OCI-LY1 (cell line): ENCODE measurements around the gene PPARGC1A.

Experiments
- H2AFZ ChIP-seq: fragments of 200-600 bp; sonication (generic), shearing (Covaris generic); 2 replicates; pipeline ENCODE4 v1.6.0; 2014; ENCODE audit warnings: antibody characterized with exemption, mild to moderate bottlenecking, low read length
- H3F3A ChIP-seq: fragments of 200-600 bp; sonication (generic), shearing (Covaris generic); 2 replicates; pipeline ENCODE4 v1.6.0; 2014; ENCODE audit warnings: mild to moderate bottlenecking, antibody characterized with exemption, low read length, moderate library complexity; ENCODE audit not compliant: insufficient read depth
- H3K27ac ChIP-seq: fragments of 200-600 bp; sonication (generic); 2 replicates; pipeline ENCODE4 v1.5.1; 2014; ENCODE audit warnings: low read length, mixed run types, mild to moderate bottlenecking, low read depth; ENCODE audit not compliant: poor library complexity, severe bottlenecking
- H3K27me3 ChIP-seq: fragments of 200-600 bp; sonication (generic); 2 replicates; pipeline ENCODE4 v1.6.0; 2014; ENCODE audit warnings: antibody characterized with exemption, mild to moderate bottlenecking, low read length, moderate library complexity; ENCODE audit not compliant: insufficient read depth
- H3K36me3 ChIP-seq: fragments of 200-600 bp; sonication (generic); 2 replicates; pipeline ENCODE4 v1.6.1; 2014; ENCODE audit warnings: mild to moderate bottlenecking, antibody characterized with exemption, low read length, moderate library complexity, mixed read lengths; ENCODE audit not compliant: insufficient read depth
- H3K4me1 ChIP-seq: fragments of 200-600 bp; sonication (generic); 2 replicates; pipeline ENCODE4 v1.5.1; 2014; ENCODE audit warnings: mild to moderate bottlenecking, low read length, moderate library complexity; ENCODE audit not compliant: insufficient read depth, severe bottlenecking
- H3K4me2 ChIP-seq: fragments of 200-600 bp; sonication (generic), shearing (Covaris generic); 2 replicates; pipeline ENCODE4 v1.6.1; 2014; ENCODE audit warnings: low read length
- H3K4me3 ChIP-seq: fragments of 200-600 bp; sonication (generic); 2 replicates; pipeline ENCODE4 v1.5.1; 2014; ENCODE audit warnings: low read length, low read depth, mild to moderate bottlenecking, mixed read lengths; ENCODE audit not compliant: poor library complexity, severe bottlenecking
- H3K79me2 ChIP-seq: fragments of 200-600 bp; shearing (Covaris generic); 2 replicates; pipeline ENCODE4 v1.6.1; 2016; ENCODE audit warnings: mixed run types, low read length, mixed read lengths; ENCODE audit not compliant: insufficient read depth
- H3K9ac ChIP-seq: fragments of 200-600 bp; sonication (generic), shearing (Covaris generic); 2 replicates; pipeline ENCODE4 v1.6.1; 2014; ENCODE audit warnings: mild to moderate bottlenecking, low read length, mixed read lengths
- H3K9me2 ChIP-seq: fragments of 200-600 bp; sonication (generic), shearing (Covaris generic); 2 replicates; pipeline ENCODE4 v1.6.1; 2014; ENCODE audit warnings: low read depth, mild to moderate bottlenecking, low read length, mixed read lengths
- H3K9me3 ChIP-seq: fragments of 200-600 bp; shearing (Covaris generic); 2 replicates; pipeline ENCODE4 v1.6.1; 2014; ENCODE audit warnings: low read length, mixed read lengths
- H4K20me1 ChIP-seq: fragments of 200-600 bp; sonication (generic), shearing (Covaris generic); 2 replicates; pipeline ENCODE4 v1.6.0; 2016; ENCODE audit warnings: mild to moderate bottlenecking, low read length; ENCODE audit not compliant: insufficient read depth
- CTCF ChIP-seq: fragments of 200-600 bp; sonication (generic), shearing (Covaris generic); IDR thresholded peaks from 2 replicates; pipeline ENCODE4 v1.5.1; 2017; ENCODE audit warnings: mild to moderate bottlenecking, antibody characterized with exemption, low read length, moderate library complexity, mixed read lengths
- EZH2 ChIP-seq: fragments of 200-600 bp; sonication (generic), shearing (Covaris generic); IDR thresholded peaks from 2 replicates; pipeline ENCODE4 v1.8.0; 2017; ENCODE audit warnings: borderline replicate concordance, mixed run types, mild to moderate bottlenecking, antibody characterized with exemption, low read length, moderate library complexity, mixed read lengths

The PPARGC1A gene

GRCh38 chr4:23897564-23898109 is 7.8 kb upstream of the PPARGC1A start:
- no peak overlapping the region for H3K4me3 ChIP-seq
- H3K4me1 ChIP-seq, result no peaks in the 10 kb centered on the region
- no peaks in the 10 kb centered on the region for H3K27me3 ChIP-seq
- no peaks in the 10 kb centered on the region for H3K36me3 ChIP-seq
- no peaks in the 10 kb centered on the region for H3F3A ChIP-seq
- H3K9me3 ChIP-seq, result no peaks in the 10 kb centered on the region
- no peak overlapping the region for H3K9ac ChIP-seq
- H3K79me2 ChIP-seq, result no peaks in the 10 kb centered on the region
- no peaks in the 10 kb centered on the region for H4K20me1 ChIP-seq
- no peak overlapping the region for H3K4me2 ChIP-seq
- H2AFZ ChIP-seq, result no peak overlapping the region
- H3K9me2 ChIP-seq, result no peaks in the 10 kb centered on the region
- no peak overlapping the region for H3K27ac ChIP-seq
- TF ChIP-seq CTCF (no peak), EZH2 (no peak)

- H3K4me2 ChIP-seq, result no peak overlapping the region
- no peak overlapping the region for H2AFZ ChIP-seq
- TF ChIP-seq EZH2, result no peak
- no peak for TF ChIP-seq CTCF
- H4K20me1 ChIP-seq, result no peaks in the 10 kb centered on the region
- H3K36me3 ChIP-seq, result no peaks in the 10 kb centered on the region
- H3K9me3 ChIP-seq, result no peaks in the 10 kb centered on the region
- H3K9me2 ChIP-seq, result no peaks in the 10 kb centered on the region
- H3K4me1 ChIP-seq, result no peaks in the 10 kb centered on the region
- H3K79me2 ChIP-seq, result no peaks in the 10 kb centered on the region
- H3K4me3 ChIP-seq, result no peak overlapping the region
- H3K27me3 ChIP-seq, result no peaks in the 10 kb centered on the region
- H3F3A ChIP-seq, result no peaks in the 10 kb centered on the region
- no peak overlapping the region for H3K27ac ChIP-seq
- no peak overlapping the region for H3K9ac ChIP-seq
These were observed 4.2 kb upstream of the PPARGC1A start for GRCh38 chr4:23894021-23894420.

- no peak overlapping the region for H3K27ac ChIP-seq
- no peaks in the 10 kb centered on the region for H3K9me3 ChIP-seq
- H3K36me3 ChIP-seq, result no peaks in the 10 kb centered on the region
- no peaks in the 10 kb centered on the region for H3F3A ChIP-seq
- H3K9me2 ChIP-seq, result no peaks in the 10 kb centered on the region
- H3K79me2 ChIP-seq, result no peaks in the 10 kb centered on the region
- TF ChIP-seq EZH2, result no peak
- no peak for TF ChIP-seq CTCF
- no peaks in the 10 kb centered on the region for H3K27me3 ChIP-seq
- H3K4me2 ChIP-seq, result no peak overlapping the region
- no peaks in the 10 kb centered on the region for H4K20me1 ChIP-seq
- H3K9ac ChIP-seq, result no peak overlapping the region
- H3K4me3 ChIP-seq, result no peak overlapping the region
- no peak overlapping the region for H2AFZ ChIP-seq
- H3K4me1 ChIP-seq, result no peaks in the 10 kb centered on the region
These were observed 1.2 kb upstream of the PPARGC1A start for GRCh38 chr4:23891064-23891421.
